Measurements from ENCODE around the gene ZNF593OS. TPM values are rescaled to one million over a fixed set of nuclear protein-coding genes. Genes with fewer than 3 reads are reported as not detected.

The ZNF593OS gene
- total and polyA plus RNA-seq, 2 of the 8 experiments (the other 6 are each of a cell fraction or from before 2014, with no cell fraction given), result not detected

DNA sequence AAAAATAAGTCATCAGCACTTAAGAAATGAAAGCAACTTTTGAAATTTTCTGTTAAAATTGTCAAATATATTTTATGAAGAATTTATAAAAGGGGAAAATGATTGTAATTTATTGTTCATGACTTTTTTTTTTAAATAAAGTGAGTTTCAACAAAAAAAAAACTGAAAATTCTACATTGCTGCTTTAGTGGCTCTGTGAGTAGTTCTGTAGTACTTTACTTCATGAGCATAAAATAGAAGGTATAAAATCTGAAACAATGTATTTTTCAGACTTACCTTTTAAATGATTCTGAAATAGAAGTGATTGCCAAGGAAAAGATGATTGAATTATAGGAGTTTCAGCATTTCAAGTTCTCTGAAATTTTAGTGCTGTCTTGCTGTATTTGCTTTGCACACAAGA, 46.2 kb downstream of the ZNF593OS start (continued):
- TF ChIP-seq CHD7 (IDR thresholded peaks at IDR 0.05; ENCODE audit: insufficient replicate concordance, low read length) (no peak), SP2 (IDR thresholded peaks at IDR 0.05; ENCODE audit: low read length) (no peak)

All from H1 (cell line).